HCT116 (cell line): ENCODE results near the gene ASB17. TPM values are rescaled to one million over a fixed set of nuclear protein-coding genes. Genes with fewer than 3 reads are reported as not detected.

Experiments used
- ATAC-seq: fragments of 200-7000 bp; cut with Tn5 transposase; 2 replicates; pipeline ENCODE4 v1.9.1; 2020; ENCODE audit warnings: mild to moderate bottlenecking, moderate library complexity
- BruUV-seq: library from RNA; stranded (reverse); fragments of 400-500 nt; replicated peaks from 2 replicates; lab custom pipeline; 2021; lab: Mats Ljungman, UMichigan
- CTCF ChIA-PET: fragments of 300-600 bp; sonication (Branson Sonifier 250); formaldehyde crosslinking; loops from one replicate; lab custom pipeline; 2021; ENCODE audit warnings: antibody characterized with exemption; lab: Charles Lee
- POLR2A ChIA-PET: fragments of 300-600, 350-600 bp; sonication (Branson Sonifier 250); formaldehyde crosslinking; loops from one replicate; lab custom pipeline; 2021; ENCODE audit warnings: antibody characterized with exemption; lab: Charles Lee
- RAD21 ChIA-PET, 2 experiments: fragments of 300-600 bp; sonication (Branson Sonifier 250); formaldehyde crosslinking; loops; one replicate each; lab custom pipeline; 2023; ENCODE audit warnings: low total read pairs in 2 of 2; ENCODE audit not compliant: uncharacterized antibody in 2 of 2, unreplicated experiment in 2 of 2, low non-redundant PET in 1 of 2; lab: Charles Lee
- DNase-seq: peaks from one replicate; pipeline ENCODE4 v3.0.0-alpha.2; 2010; ENCODE audit warnings: low read depth, low spot score
- H2AFZ ChIP-seq: fragments of 200-600 bp; shearing (Covaris generic), sonication (generic); 2 replicates; pipeline ENCODE4 v1.6.1; 2017; ENCODE audit warnings: low read depth, mixed run types, mixed read lengths, antibody characterized with exemption, low read length; ENCODE audit not compliant: poor library complexity, severe bottlenecking
- H3K27ac ChIP-seq: 2 replicates; pipeline ENCODE4 v1.5.1; 2012; ENCODE audit warnings: low read depth, low read length
- H3K27me3 ChIP-seq: fragments of 200-600 bp; sonication (generic); 2 replicates; pipeline ENCODE4 v1.6.1; 2016; ENCODE audit warnings: mixed run types, low read length, mixed read lengths; ENCODE audit not compliant: insufficient read depth
- H3K36me3 ChIP-seq, 2 experiments: fragments of 200-500 bp in 1 of 2; fragments of 200-600 bp in 1 of 2; sonication (Bioruptor generic) in 1 of 2; sonication (generic) in 1 of 2; 2 replicates each; pipeline versions ENCODE4 v1.5.1 to v1.6.1; 2014 to 2016; ENCODE audit warnings: low read length in 2 of 2, inconsistent platforms in 1 of 2, mixed read lengths in 1 of 2, mixed run types in 1 of 2; ENCODE audit not compliant: insufficient read depth in 2 of 2, control insufficient read depth in 1 of 2
- H3K4me1 ChIP-seq, 2 experiments: fragments of 200-600 bp in 1 of 2; sonication (generic) in 1 of 2; 2 replicates each; pipeline versions ENCODE4 v1.5.1 to v1.6.1; 2012 to 2017; ENCODE audit warnings: low read length in 2 of 2, inconsistent platforms in 1 of 2, mild to moderate bottlenecking in 1 of 2, mixed read lengths in 1 of 2, mixed run types in 1 of 2, moderate library complexity in 1 of 2; ENCODE audit not compliant: insufficient read depth in 2 of 2, control insufficient read depth in 1 of 2
- H3K4me2 ChIP-seq: fragments of 200-600 bp; sonication (generic); 2 replicates; pipeline ENCODE4 v1.6.1; 2017; ENCODE audit warnings: mixed run types, low read length, mixed read lengths
- H3K4me3 ChIP-seq, 2 experiments: fragments of 200-600 bp in 1 of 2; sonication (generic) in 1 of 2; replicated peaks in 1 of 2; 2 replicates each; pipeline ENCODE4 v1.5.1; 2011 to 2016; ENCODE audit warnings: low read length in 2 of 2, control low read depth in 1 of 2, low read depth in 1 of 2, mild to moderate bottlenecking in 1 of 2, mixed read lengths in 1 of 2, mixed run types in 1 of 2
- H3K79me2 ChIP-seq: fragments of 200-600 bp; sonication (generic); 2 replicates; pipeline ENCODE4 v1.6.1; 2017; ENCODE audit warnings: mild to moderate bottlenecking, mixed run types, low read length, moderate library complexity, mixed read lengths; ENCODE audit not compliant: insufficient read depth
- H3K9ac ChIP-seq: fragments of 200-600 bp; sonication (generic); 2 replicates; pipeline ENCODE4 v1.6.1; 2016; ENCODE audit warnings: low read length, mixed read lengths
- H3K9me2 ChIP-seq: fragments of 200-600 bp; sonication (generic), shearing (Covaris generic); 2 replicates; pipeline ENCODE4 v1.6.1; 2017; ENCODE audit warnings: mixed run types, mild to moderate bottlenecking, moderate library complexity; ENCODE audit not compliant: insufficient read depth
- H3K9me3 ChIP-seq, 2 experiments: fragments of 200-500 bp in 1 of 2; fragments of 200-600 bp in 1 of 2; sonication (Bioruptor generic) in 1 of 2; sonication (generic) in 1 of 2; 2 replicates each; pipeline ENCODE4 v1.6.1; 2014 to 2017; ENCODE audit warnings: low read length in 2 of 2, mixed read lengths in 2 of 2, inconsistent platforms in 1 of 2, low read depth in 1 of 2, mild to moderate bottlenecking in 1 of 2, mixed run types in 1 of 2, moderate library complexity in 1 of 2; ENCODE audit not compliant: control insufficient read depth in 1 of 2, insufficient read depth in 1 of 2
- H4K20me1 ChIP-seq: fragments of 200-600 bp; sonication (generic), shearing (Covaris generic); 2 replicates; pipeline ENCODE4 v1.6.1; 2017; ENCODE audit warnings: mixed run types, mild to moderate bottlenecking, moderate library complexity; ENCODE audit not compliant: insufficient read depth
- CBX3 ChIP-seq: IDR thresholded peaks from 2 replicates; pipeline ENCODE4 v1.6.1; 2012; ENCODE audit warnings: low read depth
- ELF1 ChIP-seq: IDR thresholded peaks from 2 replicates; pipeline ENCODE4 v1.6.1; 2012; ENCODE audit warnings: low read depth, borderline replicate concordance
- EZH2 ChIP-seq: fragments of 200-600 bp; sonication (generic); IDR thresholded peaks from 2 replicates; pipeline ENCODE4 v1.6.1; 2017; ENCODE audit warnings: antibody characterized with exemption, mixed run types
- EZH2phosphoT487 ChIP-seq: fragments of 200-600 bp; IDR thresholded peaks from 2 replicates; pipeline ENCODE4 v1.6.1; 2018; ENCODE audit warnings: antibody characterized with exemption, borderline replicate concordance
- SP1 ChIP-seq: IDR thresholded peaks from 2 replicates; pipeline ENCODE4 v1.6.1; 2012; ENCODE audit warnings: low read depth
- TCF7L2 ChIP-seq: IDR thresholded peaks from 2 replicates; pipeline ENCODE4 v1.7.0; 2011; ENCODE audit warnings: borderline replicate concordance, inconsistent platforms; ENCODE audit not compliant: insufficient read depth, insufficient read length; ENCODE audit errors: extremely low read depth
- ZFX ChIP-seq: fragments of 450-650 bp; IDR thresholded peaks from 2 replicates; pipeline ENCODE4 v1.6.1; 2017
- ZNF274 ChIP-seq: fragments of 200-500 bp; sonication (Bioruptor generic); IDR thresholded peaks from 2 replicates; pipeline ENCODE4 v1.6.1; 2014; ENCODE audit warnings: mild to moderate bottlenecking, low read depth, low read length, inconsistent platforms
- intact Hi-C: fragments of 100-400 bp; cut with micrococcal nuclease; formaldehyde crosslinking; loops from 2 replicates; pipeline ENCODE4 v1.10.0; 2022
- total RNA-seq: library from RNA; stranded (reverse); gene quantifications from one replicate; pipeline ENCODE4 v1.2.1, GENCODE V29; 2021; ENCODE audit not compliant: unreplicated experiment
- TF ChIP-seq, protein P1 (sequence below): IDR thresholded peaks from 2 replicates; pipeline ENCODE4 v1.6.1; 2011; ENCODE audit warnings: mild to moderate bottlenecking, low read length, moderate library complexity; ENCODE audit not compliant: insufficient replicate concordance; ENCODE audit errors: extremely low read depth
- TF ChIP-seq, protein P2 (sequence below), 3 experiments: fragments of 200-600 bp in 1 of 3; sonication (generic) in 1 of 3; IDR thresholded peaks in 2 of 3; conservative IDR thresholded peaks in 1 of 3; 2 replicates each; pipeline ENCODE4 v1.5.1; 2012 to 2017; ENCODE audit warnings: low read depth in 2 of 3, low read length in 2 of 3, antibody characterized with exemption in 1 of 3, borderline replicate concordance in 1 of 3, control low read depth in 1 of 3, mild to moderate bottlenecking in 1 of 3, mixed read lengths in 1 of 3, mixed run types in 1 of 3, moderate library complexity in 1 of 3; ENCODE audit not compliant: insufficient read depth in 1 of 3
- TF ChIP-seq, protein P3 (sequence below): IDR thresholded peaks from 2 replicates; pipeline ENCODE4 v1.6.1; 2012

ASB17 gene
- total RNA-seq, 1 experiment from 2014 or later = not detected

- H3K4me1 ChIP-seq = no peaks in the 10 kb centered on the region
- TF ChIP-seq, protein P1, sequence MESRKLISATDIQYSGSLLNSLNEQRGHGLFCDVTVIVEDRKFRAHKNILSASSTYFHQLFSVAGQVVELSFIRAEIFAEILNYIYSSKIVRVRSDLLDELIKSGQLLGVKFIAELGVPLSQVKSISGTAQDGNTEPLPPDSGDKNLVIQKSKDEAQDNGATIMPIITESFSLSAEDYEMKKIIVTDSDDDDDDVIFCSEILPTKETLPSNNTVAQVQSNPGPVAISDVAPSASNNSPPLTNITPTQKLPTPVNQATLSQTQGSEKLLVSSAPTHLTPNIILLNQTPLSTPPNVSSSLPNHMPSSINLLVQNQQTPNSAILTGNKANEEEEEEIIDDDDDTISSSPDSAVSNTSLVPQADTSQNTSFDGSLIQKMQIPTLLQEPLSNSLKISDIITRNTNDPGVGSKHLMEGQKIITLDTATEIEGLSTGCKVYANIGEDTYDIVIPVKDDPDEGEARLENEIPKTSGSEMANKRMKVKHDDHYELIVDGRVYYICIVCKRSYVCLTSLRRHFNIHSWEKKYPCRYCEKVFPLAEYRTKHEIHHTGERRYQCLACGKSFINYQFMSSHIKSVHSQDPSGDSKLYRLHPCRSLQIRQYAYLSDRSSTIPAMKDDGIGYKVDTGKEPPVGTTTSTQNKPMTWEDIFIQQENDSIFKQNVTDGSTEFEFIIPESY = no peak
- no peak for TF ChIP-seq ZNF274
- no peak for TF ChIP-seq CBX3
- TF ChIP-seq EZH2 = no peak
- TF ChIP-seq, protein P2, sequence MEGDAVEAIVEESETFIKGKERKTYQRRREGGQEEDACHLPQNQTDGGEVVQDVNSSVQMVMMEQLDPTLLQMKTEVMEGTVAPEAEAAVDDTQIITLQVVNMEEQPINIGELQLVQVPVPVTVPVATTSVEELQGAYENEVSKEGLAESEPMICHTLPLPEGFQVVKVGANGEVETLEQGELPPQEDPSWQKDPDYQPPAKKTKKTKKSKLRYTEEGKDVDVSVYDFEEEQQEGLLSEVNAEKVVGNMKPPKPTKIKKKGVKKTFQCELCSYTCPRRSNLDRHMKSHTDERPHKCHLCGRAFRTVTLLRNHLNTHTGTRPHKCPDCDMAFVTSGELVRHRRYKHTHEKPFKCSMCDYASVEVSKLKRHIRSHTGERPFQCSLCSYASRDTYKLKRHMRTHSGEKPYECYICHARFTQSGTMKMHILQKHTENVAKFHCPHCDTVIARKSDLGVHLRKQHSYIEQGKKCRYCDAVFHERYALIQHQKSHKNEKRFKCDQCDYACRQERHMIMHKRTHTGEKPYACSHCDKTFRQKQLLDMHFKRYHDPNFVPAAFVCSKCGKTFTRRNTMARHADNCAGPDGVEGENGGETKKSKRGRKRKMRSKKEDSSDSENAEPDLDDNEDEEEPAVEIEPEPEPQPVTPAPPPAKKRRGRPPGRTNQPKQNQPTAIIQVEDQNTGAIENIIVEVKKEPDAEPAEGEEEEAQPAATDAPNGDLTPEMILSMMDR (IDR thresholded peaks at IDR 0.05 in 2 of 3, conservative IDR thresholded peaks at IDR 0.05 in 1 of 3; ENCODE audit: borderline replicate concordance in 1 of 3, insufficient read depth in 1 of 3, low read depth in 2 of 3, low read length in 2 of 3) = no peak
- TF ChIP-seq EZH2phosphoT487 = no peak
- no peak for TF ChIP-seq TCF7L2
- no peak for TF ChIP-seq SP1
- TF ChIP-seq ZFX = no peak
- TF ChIP-seq, protein P3, sequence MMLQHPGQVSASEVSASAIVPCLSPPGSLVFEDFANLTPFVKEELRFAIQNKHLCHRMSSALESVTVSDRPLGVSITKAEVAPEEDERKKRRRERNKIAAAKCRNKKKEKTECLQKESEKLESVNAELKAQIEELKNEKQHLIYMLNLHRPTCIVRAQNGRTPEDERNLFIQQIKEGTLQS = no peak
- no peak for TF ChIP-seq ELF1
- H3K9me3 ChIP-seq = no peaks in the 10 kb centered on the region
- no peak overlapping the region for H3K9ac ChIP-seq
- BruUV-seq = no TSS peak
- H3K79me2 ChIP-seq = no peaks in the 10 kb centered on the region
- no peaks in the 10 kb centered on the region for H3K27me3 ChIP-seq
- H3K36me3 ChIP-seq = no peaks in the 10 kb centered on the region
- POLR2A ChIA-PET = no interaction called here
- no peak overlapping the region for H3K4me3 ChIP-seq
- no peak overlapping the region for H3K27ac ChIP-seq
- CTCF ChIA-PET = no interaction called here
- ATAC-seq = no peak
- H3K9me2 ChIP-seq = no peaks in the 10 kb centered on the region
- no peak overlapping the region for H3K4me2 ChIP-seq
- H2AFZ ChIP-seq = no peak overlapping the region
- RAD21 ChIA-PET = no interaction called here
- DNase-seq = no peak
- H4K20me1 ChIP-seq = no peaks in the 10 kb centered on the region
- intact Hi-C loops = no loop called here
Measured at GRCh38 chr1:75980972-75981897, 49.0 kb upstream of the ASB17 start.
